GM18517 (cell line): ENCODE data around the gene CPLX1.

Experiments
- ATAC-seq: cut with Tn5 transposase; IDR thresholded peaks from one replicate; pipeline ENCODE4 v1.9.1; 2021; ENCODE audit warnings: mild to moderate bottlenecking, moderate library complexity; ENCODE audit not compliant: unreplicated experiment

The CPLX1 gene

DNA sequence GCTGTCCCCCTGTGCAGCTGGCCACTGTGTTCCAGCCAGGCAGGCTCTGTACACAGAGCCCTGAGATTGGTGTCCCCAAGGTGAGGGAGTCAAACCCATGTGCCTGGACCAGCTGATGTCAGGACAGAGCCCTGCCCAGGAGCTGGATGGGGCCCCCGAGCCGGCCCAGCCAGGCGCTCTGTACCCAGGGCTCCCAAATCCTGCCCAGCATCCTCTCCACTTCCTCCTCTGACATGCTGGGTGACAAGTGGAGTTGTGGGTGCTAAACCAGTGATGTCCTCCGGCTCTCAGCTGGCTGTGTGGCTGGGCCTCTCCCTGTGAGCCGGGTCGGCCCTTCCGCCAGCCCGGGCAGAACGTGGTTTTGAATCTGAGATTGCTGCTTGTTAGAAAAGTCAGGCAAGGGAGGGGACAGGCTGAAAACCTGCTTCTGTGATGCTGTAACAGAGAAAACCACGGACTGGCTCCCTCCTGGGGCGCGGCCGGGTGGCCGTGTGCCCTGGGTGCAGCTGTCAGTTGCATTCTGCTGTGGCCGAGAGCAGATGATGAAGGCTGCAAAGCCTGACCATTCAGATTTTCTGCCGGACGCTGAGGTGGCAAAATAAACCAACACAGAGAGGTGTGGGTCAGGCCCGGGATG, 7.9 kb upstream of the CPLX1 start:
- ATAC-seq = no peak

DNA sequence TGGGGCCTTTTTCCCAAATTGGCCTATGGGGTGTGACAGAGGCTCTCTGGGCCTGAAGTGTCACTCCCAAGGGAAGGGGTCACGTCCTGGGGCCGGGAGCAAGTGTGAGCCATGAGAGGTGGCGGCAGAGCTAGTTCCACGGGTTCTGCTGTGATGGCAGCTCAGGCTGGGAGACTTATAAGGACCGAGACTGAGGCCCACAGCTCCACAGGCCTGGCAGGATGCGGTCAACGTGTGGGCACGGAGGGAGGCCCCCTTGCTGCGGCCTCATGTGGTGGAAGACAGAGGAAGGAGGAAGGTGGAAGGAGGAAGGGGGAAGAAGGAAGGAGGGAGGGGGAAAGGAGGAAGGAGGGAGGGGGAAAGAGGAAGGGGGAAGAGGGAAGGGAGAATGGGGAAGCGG, 7.2 kb upstream of the CPLX1 start:
- no peak for ATAC-seq

DNA sequence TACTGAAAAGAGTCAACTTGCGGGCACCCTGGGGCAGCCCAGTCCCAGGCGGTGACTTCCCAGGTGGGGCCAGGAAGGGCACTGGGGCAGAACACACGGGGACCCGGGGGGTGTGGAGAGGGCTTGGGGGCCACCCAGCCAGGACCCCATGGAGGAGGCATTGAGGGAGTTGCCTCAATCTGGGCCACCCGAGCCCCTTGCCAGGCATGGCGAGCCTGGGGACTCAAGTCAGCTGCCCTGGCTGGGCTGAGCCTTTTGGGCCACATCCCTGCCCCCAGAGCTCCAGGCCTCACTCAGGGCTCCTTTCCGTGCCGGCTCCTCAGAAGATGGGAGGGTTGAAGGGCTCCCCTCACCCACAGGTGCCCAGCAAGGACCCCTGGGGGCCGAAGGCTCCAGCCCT, 6.6 kb upstream of the CPLX1 start:
- no peak for ATAC-seq

DNA sequence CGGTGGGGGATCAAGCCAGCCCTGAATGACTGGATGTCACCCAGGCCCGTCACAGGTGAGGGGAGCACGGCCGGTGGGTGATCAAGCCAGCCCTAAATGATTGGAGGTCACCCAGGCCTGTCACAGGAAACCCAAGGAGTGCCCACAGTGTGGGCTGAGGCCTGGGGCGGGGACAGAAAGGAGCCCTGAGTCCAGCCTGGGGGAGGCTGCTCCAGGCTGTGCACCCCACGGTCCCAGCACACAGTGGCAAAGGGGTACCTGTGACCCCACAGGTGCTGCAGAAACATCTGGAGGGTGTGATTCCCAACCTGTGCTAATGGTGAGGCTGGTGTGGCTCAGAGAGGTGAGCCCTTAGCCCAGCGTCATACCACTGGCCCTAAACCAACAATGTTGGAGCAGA, 6.2 kb upstream of the CPLX1 start:
- no peak for ATAC-seq

DNA sequence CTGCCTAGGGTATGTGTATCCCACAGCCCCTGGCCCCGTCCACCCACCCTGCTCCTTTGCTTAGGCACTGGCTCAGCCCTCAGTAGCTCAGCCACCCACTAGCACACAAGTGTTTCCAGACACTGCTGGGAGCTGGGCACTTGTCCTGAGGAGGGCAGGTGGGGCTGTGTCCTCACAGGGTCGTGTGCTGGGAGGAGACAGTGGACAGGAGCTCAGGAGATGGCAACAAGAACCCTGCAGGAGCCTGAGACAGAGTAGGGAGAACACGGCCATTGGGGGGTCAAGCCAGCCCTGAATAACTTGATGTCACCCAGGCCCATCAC, 5.5 kb upstream of the CPLX1 start:
- no peak for ATAC-seq

DNA sequence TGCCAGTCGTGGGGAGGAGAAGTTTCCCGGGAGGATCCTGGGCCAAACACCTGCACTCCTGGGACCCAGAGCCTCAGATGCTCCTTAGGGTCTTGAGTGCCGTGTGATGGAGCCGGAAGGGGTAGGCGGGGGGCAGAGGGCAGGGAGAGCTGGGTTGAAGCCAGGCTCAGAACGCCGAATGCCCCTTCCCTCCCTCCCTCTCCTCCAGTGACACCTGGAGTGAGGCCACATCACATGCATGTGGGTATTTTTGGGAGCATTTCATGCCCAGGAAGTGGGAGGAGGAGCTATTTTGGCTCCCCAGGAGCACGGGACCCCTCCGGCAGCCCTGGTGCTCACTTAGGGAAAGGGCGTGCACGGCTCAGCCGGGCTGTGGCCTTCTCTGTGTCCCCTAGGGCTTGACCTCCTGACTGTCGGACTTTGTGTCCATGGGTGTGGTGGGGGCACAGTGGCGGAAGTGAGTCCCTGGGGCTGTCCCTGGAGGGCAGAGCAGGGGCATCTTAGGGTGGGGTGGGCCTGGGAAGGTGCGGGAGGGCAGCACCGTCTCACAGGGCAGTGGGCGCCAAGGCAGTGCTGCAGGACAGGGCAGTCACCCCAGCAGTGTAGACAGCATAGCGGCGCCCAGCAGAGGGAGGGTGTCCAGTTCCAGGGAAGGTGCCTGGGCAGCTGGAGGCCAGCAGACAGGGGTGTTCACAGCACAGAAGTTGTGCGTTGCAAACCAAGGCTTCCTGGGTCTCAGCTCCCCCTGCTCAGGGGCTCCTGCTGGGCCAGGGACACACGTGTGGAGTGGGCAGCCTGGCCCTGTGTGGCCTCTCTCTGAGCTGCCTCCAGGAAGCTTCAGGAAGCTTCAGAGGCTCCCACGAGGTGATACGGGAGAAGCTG, 4.9 kb upstream of the CPLX1 start:
- ATAC-seq = no peak

DNA sequence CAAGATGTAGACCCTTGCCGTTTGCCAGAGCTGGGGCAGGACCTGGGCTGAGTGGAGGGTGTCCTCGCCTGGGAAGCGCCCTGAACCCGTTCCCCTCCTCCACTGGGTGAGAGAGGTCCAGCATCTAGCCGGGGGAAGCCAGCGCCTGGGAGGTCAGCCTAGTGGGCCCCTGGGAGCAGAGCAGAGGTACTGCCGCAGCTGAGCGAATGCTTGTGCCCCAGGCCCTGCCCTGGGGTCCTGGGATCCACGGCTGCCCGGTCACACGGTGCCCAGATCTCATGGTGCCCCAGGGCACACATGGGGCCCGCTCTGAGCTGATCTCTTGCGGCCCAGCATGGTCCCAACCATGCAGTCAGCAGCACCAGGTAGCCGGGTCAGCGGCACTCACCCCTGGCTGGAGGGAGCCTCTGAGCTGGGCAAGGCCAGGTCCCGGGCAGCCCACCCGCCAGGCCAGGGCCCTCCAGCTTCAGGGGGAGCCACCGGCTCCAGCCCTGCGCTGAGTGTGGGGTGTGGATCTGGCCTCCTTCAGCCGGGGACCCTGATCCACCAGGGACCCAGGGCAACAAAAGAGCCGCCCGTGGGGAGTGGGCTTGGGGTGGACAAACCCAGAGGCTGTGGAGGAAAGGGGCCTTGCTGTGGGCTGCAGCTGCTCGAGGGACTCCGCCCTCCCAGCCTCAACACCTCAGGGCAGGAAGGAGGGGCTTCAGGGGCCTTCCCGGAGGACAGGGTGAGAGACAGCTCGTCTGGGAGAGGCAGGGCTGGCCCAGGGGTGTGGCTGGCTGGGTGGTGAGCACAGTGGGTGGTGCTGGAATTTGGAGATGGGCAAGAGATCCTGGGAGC, 4.1 kb upstream of the CPLX1 start:
- no peak for ATAC-seq

DNA sequence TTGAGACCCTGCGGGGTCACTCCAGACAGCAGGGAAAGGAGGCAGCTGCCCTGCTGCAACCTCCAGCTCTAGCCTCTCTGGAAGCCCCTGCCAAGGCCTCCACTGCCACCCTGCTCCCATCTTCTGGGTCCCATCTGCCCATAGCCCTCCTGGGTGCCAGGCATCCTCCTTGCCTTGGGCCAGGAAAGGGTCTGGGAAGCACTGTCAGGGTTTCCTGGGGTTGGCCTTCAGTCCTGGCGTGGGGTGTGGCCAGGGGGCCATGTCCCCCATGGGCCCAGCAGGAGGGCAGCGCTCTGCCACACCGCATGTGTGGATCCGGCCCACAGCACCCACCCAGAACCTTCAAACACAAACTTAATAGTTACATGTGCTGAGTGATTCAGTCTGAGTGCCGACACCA, 3.4 kb upstream of the CPLX1 start:
- no peak for ATAC-seq

DNA sequence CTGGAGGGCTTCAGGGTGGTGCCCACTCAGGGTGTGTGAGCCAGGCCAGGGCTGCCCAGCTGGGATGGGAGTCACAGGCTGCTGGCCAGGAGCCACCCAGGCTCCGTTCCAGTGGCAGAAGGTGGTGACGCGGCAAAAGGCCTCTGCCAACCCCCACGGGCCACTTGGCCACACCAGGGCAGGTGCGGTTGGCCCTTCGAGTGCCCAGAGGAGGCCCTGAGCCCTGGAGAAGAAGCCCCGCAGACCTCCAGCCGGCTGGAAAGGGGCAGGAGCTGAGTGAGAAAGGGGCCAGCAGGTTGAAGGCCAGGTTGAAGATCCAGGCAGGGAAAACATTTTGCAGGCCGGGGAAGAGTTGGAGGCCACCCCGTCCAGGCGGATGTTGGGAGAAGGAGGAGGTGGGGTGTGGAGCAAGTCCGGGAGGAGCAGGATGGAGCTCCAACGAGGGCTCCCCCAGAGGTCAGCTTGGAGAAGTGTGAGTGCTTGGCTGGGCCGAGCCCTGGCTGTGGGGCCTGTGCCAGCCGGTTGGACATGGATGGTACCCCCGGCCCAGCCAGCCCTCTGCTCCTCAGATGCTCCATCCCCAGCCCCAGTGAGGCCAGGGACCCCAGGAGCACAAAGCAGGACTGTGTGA, 2.8 kb upstream of the CPLX1 start:
- ATAC-seq = no peak

DNA sequence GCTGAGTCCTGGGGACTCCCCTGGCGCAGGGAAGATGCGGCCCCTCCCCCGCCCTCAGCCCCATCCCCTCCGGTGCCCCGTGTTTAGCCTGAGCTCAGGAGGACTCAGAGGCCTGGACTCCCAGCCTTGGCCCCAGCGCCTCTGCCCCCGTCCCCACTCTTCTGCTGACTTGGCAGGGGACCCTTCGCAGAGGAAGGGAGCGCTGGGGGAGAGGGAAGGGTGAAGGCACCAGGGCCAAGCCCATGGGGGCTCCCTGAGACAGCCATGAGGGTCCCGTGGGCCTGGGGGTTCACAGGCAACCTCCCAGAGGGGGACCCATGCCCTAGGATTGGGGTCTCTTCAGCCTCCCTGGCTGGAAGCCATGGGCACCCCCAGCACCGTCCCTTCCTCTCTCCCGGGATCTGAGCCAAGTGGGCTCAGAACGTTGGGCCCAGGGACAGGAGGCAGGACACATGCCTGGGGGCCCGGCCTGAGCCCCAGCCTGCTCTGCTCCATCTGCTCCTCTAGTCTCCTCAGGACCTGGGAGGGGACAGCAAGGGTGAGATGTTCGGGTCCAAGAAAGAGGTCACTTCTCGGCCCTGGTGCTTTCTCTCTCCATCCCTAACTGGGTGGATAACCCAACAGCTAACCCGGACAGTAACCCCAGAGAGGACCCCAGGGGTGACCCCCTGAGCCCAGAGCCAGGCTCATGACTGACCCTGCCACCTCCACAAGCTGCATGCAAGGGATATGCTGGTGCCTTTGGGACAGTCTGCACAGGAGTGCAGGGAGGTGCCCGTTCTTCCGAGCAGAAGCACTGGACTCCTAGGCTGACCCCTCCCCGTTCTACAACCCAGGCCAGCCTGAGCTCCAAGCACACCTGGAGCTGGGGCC, 1.5 kb upstream of the CPLX1 start:
- no peak for ATAC-seq

DNA sequence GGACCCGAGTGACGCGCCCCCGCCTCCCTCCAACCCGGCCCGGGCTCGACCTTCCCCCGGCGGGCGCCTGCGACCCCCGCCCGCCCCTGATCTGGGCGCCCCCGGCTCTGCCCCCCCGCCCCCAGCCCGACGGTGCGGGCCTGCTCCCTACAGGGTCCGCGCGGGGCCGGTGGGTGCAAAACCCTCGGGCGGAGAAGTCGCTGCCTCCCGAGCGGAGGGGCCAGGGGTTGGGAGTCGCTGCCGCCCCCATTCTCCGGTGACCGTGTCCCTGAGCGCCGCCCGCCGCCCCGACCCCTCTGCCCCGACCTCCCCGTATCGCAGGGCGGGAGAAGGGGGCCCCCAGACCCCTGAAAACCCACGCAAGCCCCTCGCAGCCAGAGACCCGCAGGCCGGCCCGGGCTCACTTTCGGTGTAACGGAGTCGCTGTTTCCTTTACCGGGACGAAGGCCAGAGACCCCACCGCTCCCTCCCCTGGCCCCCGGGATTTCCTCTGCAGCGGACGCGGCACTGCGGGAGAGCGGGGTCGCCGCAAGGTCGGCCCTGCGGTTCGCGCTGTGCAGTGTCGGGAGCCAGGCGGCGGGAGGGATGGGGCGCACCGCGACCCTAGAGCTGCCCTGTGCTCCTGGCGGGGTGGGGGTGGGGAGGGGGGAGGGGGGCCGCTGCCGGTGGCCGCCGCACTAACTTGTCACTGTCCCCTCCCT, 729 bp upstream of the CPLX1 start:
- no peak for ATAC-seq

DNA sequence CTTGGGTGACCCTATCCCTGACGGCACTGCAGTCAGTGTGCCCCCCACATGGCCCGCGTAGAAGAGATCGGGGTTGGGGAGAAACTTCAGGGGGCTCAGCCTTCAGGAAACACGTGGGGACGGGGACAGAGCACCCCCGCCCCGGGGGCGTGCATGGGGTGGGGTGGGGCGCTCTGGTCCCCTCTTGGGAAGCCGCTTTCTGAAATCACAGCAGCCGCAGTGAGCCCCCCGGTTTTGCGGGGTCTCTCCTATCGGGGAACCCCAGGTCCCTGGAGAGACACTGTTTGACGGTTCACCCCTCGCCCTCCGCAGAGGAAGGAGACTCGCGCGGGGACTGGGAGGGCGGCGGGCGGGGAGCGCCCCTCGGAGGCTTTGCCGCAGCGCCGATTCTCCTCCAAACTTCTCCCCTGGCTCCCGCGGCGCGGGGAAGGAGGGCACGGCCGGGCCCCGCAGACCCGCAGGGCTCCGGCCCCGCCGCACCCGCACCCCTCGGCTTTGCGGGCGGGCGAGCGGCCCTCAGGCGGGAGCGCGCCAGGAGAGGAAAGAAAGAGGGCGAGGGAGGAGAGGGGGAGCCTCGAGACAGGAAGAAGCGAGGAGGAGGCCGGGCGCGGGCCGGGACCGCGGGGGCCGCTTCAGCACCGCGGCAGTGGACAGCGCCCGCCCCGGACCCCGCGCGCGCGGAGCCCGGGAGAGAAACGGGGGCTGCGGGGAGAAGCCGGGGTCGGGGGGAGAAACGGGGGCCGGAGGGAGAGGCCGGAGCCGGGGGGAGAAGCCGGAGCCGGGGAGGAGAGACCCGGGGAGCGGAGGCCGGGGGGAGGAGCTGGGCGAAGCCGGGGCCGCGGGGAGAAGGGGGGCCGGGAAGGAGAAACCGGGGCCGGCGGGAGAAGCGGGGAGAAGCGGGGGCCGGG, 612 bp downstream of the CPLX1 start:
- no peak for ATAC-seq

DNA sequence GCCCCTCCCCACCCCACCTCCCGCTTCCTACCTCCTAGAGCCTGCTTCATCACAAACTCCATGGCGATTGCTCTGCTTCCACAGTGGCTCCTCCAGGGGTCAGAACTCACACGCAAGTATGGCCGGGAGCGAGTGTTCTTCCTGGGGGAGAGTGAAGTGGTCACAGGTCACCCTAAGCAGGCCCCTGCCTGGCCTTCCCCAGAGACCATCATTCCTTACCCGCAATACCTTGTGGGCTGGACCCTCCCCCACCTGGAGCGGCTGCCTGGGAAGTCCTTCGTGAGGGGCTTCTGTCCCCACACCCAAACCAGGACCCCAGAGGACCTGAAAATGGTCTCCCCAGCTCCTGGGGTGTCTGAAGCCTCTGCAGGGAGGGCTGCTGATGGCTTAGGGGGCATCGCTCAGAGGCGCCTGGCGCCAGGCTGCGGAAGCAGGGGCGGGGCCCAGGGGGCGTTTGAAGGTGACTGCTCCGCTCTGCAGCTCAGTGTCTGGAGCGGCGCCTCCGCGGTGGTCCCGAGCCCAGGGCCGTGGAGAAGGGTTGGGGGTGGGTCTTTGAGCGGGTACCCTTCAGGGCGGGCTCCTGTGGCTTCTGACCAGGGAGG, 1.4 kb downstream of the CPLX1 start:
- ATAC-seq = no peak

DNA sequence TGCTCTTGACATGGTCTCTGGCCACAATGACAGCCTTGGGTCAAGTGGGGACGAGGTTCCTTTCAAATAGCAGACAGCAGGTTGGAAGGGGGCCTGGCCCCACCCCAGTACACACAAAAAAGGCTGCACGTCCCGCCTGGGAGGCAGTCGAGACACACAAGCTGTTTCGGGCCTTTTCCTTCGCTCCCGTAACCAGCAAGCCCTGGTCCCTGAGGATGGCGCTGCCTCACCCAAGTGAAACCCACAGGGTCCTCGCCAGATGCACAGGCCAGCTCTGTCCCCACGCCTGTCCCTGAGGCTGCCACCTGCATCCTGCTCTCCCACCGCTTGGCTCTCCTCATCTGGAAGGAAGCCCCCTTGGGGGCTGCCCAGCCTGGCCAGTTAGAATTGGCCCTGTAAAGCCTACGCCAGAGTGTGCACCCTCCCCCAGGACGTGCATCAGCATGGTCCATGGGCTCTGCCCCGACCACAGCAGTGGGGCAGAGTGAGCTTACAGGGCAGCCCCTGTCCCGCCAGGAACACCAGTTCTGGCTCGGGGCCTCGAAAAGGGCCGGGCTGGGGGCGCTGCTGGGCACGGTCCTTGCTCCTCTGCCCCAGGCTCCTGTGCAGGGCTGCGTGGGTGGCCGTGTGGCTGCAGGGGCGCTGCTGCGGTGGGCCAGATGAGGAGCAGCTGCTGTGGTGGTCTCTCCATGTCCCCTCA, 2.0 kb downstream of the CPLX1 start:
- ATAC-seq = no peak

DNA sequence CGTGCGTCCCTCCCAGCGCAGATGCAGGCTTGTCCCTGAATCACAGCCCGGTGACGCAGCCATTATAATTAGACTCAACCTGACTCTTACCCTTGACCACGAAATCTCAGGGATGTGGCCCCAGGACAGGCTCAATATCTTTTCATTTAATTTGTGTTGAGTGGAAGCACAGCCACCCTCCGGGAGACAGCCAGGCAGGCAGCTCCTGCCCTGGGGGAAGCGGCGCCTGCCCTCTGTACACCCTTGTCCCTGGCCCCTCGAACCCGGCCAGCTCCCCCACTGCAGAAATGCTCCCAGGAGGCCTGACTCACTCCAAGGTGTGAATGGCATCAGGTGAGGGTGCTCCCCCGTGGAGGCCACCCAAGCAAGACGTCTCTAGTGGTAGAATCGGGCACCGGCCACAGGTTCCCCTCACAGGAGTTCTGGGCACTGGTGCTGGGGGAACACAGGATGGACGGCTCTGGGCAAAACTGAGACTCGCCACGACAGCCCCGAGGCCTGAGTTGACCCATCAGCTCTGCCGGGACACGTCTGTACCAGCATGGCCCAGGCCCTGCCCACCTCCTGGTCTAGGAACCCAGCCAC, 2.7 kb downstream of the CPLX1 start:
- no peak for ATAC-seq

DNA sequence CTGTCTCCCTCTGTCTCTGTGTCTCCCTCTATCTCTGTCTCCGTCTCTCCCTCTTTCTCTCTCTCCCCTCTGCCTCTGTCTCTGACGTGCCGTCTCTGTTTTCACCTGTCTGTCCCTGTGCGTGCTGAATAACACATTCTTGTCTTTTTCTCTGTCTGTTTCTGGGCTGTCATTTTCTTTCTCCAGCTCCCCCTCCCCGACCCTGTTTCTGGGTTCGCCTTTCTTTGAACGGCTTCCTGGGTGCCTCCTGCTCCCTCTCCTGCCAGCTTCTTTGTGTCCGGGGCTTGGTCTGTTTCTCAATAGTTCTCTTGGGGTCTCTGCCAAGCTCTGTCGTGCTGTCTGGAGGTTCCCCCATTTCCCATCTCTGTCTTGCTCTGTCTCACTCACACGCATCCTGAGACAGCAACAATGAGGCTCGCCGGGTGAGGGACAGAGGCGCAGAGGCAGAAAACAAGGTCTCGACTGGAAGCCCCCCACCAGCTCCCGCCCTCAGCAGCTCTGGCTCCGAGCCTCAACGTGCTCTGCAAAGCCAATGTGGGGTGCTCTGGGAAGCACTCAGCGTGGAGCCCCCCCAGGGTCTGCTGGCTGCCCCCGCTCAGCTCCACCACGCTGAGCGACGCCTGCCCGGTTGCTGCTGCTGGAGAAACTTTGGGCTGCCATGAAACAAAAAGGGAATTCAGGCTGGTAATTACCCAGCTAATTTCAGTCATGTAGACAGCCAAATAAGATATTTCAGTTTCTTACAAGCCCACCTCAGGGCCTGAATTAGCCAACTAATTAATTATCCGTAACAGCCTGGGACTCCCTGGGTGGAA, 3.4 kb downstream of the CPLX1 start:
- ATAC-seq = no peak

DNA sequence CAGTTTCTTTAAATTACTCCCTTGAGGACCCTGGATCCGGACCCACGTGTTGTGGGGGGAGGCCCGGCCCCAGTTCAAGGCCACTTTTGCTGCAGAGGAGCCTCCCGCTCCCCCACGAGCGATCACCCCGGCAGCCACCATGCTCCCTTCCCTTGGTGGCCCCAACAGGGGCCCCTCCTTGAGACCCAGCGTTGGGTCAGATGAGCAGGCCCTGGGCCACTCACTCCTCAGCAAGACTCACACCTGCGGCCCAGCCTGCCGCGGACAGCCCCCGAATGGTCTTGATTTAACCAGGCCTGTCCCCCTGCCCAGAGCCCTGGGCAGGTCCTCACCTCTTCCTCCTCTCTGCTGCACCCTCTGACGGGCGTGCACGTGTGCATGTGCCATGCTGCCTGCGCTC, 4.3 kb downstream of the CPLX1 start:
- no peak for ATAC-seq
